Adipocyte (in vitro differentiated cells): Measurements from ENCODE around the gene RARB.

Source experiments
- DNase-seq: peaks from one replicate; pipeline ENCODE4 v3.0.0-alpha.2; 2015; ENCODE audit warnings: low read depth
- H3K27me3 ChIP-seq: replicated peaks from 2 replicates; pipeline ENCODE4 v1.7.0; 2013; ENCODE audit warnings: mild to moderate bottlenecking, low read length, moderate library complexity; ENCODE audit not compliant: control insufficient read depth, insufficient read depth
- H3K36me3 ChIP-seq: 2 replicates; pipeline ENCODE4 v1.7.0; 2013; ENCODE audit warnings: low read length, mild to moderate bottlenecking, moderate library complexity; ENCODE audit not compliant: control insufficient read depth, insufficient read depth, severe bottlenecking
- H3K4me1 ChIP-seq: 2 replicates; pipeline ENCODE4 v1.7.0; 2013; ENCODE audit warnings: mild to moderate bottlenecking, low read length, moderate library complexity; ENCODE audit not compliant: control insufficient read depth, insufficient read depth
- H3K4me3 ChIP-seq: 2 replicates; pipeline ENCODE4 v1.7.0; 2013; ENCODE audit warnings: mild to moderate bottlenecking, low read length, moderate library complexity
- H3K9ac ChIP-seq: 2 replicates; pipeline ENCODE4 v1.7.0; 2013; ENCODE audit warnings: mild to moderate bottlenecking, low read length, moderate library complexity
- H3K9me3 ChIP-seq: 2 replicates; pipeline ENCODE4 v1.7.0; 2013; ENCODE audit warnings: mild to moderate bottlenecking, low read length, moderate library complexity; ENCODE audit not compliant: control insufficient read depth

The RARB gene

DNA sequence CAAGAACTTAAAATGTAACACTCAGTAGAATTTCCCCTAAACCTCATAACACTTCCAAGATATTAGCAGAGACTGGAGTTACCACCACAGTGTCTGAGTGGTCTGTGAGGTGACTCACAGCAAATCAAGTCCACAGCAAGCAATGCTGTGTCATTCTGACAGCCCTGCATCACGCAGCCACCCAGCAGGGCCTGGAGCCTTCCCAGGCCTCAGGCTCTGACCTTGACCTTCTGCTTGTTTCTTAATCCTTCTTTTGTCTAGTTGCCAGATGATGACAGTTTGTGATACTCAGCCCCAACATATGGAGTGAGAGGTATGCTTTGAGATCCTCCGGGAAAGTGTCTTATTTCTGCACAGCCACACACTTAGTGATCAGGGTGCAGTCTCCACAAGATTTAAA lies 154.2 kb downstream of the RARB start:
- H3K27me3 ChIP-seq, result peaks cover 27% of the 10 kb centered on the region
- H3K4me3 ChIP-seq, result no peak overlapping the region
- H3K4me1 ChIP-seq, result peaks cover 4% of the 10 kb centered on the region
- no peaks in the 10 kb centered on the region for H3K36me3 ChIP-seq
- H3K9me3 ChIP-seq, result no peaks in the 10 kb centered on the region
- DNase-seq, result peak; percentile 56
- no peak overlapping the region for H3K9ac ChIP-seq

DNA sequence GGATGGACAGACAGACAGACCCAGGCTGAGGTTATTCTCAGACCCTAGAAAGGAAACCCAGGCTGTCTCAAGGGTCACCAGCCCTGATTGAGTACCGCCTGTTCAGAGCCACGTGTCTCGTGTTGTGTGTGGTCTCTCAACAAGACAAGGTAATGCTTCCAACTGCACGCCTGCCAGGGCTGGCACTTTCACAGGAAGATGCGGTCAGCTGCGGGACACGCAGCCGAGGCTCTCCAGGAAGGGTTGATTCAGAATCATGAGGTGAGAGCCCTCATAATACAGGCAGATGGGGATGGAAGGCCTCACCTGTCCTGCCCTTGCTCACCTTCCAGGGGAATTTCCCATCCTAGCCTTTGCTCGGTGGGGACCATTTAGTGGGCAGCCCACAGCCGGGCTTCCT lies 155.3 kb downstream of the RARB start:
- H3K4me3 ChIP-seq, result no peak overlapping the region
- H3K9ac ChIP-seq, result no peak overlapping the region
- DNase-seq, result no peak
- peaks cover 4% of the 10 kb centered on the region for H3K4me1 ChIP-seq
- peaks cover 22% of the 10 kb centered on the region for H3K27me3 ChIP-seq
- no peaks in the 10 kb centered on the region for H3K36me3 ChIP-seq
- no peaks in the 10 kb centered on the region for H3K9me3 ChIP-seq

DNA sequence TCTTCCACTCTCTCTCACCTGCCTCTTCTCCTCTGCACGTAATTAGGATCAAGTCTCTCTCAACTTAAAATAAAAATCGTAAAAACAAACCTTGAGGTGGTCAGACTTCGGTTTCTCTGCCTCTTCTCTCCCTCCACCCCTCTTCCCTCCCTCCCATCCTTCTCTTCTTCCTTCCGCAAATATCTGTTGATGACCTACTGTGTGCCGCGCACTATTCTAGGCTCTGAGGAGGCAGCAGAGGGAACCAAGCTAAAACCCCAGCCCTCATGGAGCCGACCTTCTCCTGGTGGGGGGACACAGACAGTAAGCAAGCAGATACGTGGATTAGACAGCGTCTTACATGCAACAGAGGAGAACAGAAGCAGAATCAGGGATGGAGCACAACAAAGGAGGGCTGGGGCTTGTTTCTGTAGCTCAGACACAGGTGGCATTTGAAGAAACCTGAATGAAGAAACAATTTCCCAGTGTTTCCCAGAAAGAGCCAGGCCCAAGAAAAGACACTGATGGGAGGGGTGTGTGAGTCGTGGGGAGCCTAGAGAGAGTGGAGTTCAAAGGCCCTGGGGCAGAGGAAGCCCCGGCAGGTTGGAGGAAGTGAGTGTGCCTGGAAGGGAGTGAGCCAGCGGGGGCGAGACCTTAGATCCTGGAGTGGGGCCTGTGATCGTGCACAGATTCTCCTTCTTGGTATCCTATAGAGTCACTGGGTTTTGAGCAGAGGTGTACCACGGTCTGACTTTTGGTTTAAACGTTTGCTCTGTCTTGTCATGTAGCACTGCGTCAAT lies 156.1 kb downstream of the RARB start:
- H3K9ac ChIP-seq, result no peak overlapping the region
- H3K27me3 ChIP-seq, result peaks cover 18% of the 10 kb centered on the region
- peaks cover 4% of the 10 kb centered on the region for H3K4me1 ChIP-seq
- no peaks in the 10 kb centered on the region for H3K9me3 ChIP-seq
- DNase-seq, result no peak
- no peaks in the 10 kb centered on the region for H3K36me3 ChIP-seq
- H3K4me3 ChIP-seq, result no peak overlapping the region

DNA sequence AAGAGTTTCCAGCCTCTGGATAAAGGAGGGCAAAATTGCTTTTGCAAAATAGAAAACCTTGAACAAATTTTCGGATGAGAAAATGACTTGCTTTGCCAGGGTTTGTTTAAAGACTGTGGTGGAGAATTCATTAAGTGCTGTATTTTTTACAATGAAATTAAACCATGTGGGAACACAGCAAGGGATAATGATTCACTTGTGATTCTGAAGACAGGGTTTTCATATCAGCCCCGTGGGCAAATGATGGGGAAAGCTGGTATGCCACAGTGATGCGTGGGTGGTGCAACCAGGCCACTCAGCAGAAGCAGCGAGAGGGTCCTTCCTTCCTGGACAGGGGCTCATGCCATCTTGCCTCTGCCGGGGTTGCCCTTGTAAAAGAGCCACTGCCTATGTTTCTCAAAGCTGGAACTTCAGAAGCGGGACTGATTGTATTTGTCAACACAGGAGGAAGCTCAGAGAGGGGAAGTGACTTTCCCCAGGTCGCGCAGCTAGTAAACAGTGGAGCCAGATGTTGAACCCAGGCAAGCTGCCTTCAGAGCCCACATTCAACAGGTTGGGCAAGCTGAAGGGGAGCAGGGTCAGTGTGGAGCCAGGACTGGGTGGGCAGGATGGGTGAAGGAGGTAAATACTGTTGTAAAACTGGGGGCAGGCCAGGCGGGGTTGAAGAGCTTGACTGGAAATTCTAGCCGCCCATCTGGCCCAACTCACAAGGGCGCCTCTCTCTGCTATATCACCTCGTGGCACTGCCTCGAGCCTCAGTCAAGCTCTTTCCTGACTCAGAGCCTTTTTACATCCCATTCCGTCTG lies 157.5 kb downstream of the RARB start:
- Histone ChIP-seq H3K4me1 (peaks cover 4% of the 10 kb centered on the region), H3K9me3 (no peaks in the 10 kb centered on the region), H3K9ac (no peak overlapping the region), H3K4me3 (no peak overlapping the region), H3K27me3 (peaks cover 13% of the 10 kb centered on the region), H3K36me3 (no peaks in the 10 kb centered on the region)
- DNase-seq, result no peak

DNA sequence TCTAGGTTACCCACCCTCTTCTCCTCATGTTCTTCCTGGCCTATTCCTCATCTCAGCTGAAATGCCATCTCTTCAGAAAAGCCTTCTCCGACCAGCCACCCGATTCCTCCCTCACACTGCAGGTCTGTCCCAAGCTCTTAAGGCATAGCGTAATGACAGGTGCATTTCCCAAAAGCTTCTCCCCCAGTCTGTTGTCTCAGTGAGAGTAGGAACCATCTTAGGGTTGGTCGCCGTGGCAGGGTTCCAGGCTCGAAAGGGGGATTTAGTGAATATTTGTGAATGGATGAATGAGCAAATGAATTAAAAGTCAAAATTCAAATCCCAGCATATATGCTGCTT lies 158.1 kb downstream of the RARB start:
- Histone ChIP-seq H3K9ac (no peak overlapping the region), H3K9me3 (no peaks in the 10 kb centered on the region), H3K4me3 (no peak overlapping the region), H3K27me3 (peaks cover 13% of the 10 kb centered on the region), H3K36me3 (no peaks in the 10 kb centered on the region), H3K4me1 (peaks cover 4% of the 10 kb centered on the region)
- DNase-seq, result no peak

DNA sequence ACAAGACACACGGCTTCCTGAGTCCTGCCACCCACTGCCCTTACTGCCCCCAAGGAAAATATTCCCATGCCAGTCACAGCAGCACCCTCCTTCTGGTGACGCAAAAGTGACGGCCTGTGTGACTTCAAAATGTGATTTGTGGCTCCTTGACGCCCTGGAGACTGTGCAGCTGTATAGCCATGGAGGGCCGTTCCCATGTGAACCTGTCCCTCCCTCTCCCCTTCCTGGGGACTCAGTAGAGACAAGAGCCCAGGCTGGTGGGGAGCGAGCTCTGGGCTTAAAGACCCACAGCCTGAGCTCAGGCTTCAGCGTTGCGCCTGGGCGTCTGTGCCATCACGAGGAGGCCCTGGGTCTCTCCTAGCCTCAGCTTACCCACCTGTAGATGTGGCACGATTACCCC lies 158.5 kb downstream of the RARB start:
- no peak overlapping the region for H3K9ac ChIP-seq
- H3K27me3 ChIP-seq, result peaks cover 13% of the 10 kb centered on the region
- no peaks in the 10 kb centered on the region for H3K9me3 ChIP-seq
- no peaks in the 10 kb centered on the region for H3K36me3 ChIP-seq
- no peak overlapping the region for H3K4me3 ChIP-seq
- H3K4me1 ChIP-seq, result peaks cover 4% of the 10 kb centered on the region
- no peak for DNase-seq

DNA sequence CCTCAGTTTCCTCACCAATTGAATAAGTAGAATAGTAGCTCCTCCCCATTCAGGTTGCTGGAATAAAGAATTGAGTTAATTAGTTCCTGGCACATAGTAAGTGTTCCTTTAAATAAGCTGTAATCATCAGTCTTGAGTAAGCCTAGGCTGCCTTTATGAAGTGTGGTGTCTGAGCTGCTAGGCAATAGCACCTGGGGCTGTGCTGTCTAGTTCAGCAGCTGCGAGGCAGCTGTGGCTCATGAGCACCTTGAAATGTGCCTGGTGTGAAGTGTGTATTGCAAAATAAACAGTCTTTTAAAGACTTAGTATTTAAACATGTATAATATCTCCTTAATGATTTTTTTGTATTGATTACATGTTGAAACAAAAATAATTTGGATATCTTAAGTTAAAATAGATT lies 159.0 kb downstream of the RARB start:
- H3K9me3 ChIP-seq, result no peaks in the 10 kb centered on the region
- H3K27me3 ChIP-seq, result peaks cover 13% of the 10 kb centered on the region
- DNase-seq, result no peak
- H3K9ac ChIP-seq, result no peak overlapping the region
- H3K4me1 ChIP-seq, result peaks cover 3% of the 10 kb centered on the region
- no peaks in the 10 kb centered on the region for H3K36me3 ChIP-seq
- H3K4me3 ChIP-seq, result no peak overlapping the region

DNA sequence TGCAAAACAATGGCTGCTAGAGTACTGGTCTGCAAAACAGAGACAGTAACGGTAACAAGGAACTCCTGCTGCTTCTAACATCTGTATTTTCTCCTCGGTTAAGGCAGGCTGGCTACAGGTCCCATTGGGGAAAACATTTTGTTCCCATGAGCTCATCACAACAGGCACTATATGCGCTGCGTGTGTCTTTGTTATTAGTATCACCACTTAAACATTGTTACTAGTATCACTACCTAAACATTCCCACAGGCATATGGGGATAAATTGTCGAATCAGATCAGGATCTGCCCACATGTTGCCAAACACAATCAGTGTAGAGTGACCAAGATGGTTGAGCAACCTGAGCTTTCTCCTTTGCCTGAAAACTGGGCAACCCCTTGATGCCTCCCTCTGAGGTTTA lies 159.5 kb downstream of the RARB start:
- Histone ChIP-seq H3K36me3 (no peaks in the 10 kb centered on the region), H3K4me1 (peaks cover 7% of the 10 kb centered on the region), H3K27me3 (peaks cover 13% of the 10 kb centered on the region), H3K9me3 (no peaks in the 10 kb centered on the region), H3K4me3 (no peak overlapping the region), H3K9ac (no peak overlapping the region)
- DNase-seq, result no peak

DNA sequence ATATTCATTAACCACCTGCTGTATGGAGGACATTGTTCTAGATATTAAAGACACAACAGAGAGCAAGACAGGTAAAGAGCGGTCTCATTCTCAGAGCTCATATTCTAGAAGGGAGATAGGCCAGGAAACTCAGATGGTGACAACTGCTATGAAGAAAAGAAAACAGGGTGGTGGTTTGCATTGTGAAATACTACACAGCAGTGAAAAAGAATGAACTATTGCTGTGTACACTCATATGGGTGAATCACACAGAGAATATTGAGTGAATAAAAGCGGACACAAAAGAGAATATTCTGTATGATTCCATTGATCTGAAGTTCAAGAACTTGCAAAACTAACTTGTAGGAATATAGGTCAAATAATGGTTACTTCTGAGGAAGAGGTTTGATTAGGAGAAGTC lies 159.9 kb downstream of the RARB start:
- Histone ChIP-seq H3K9me3 (no peaks in the 10 kb centered on the region), H3K4me1 (peaks cover 12% of the 10 kb centered on the region), H3K36me3 (no peaks in the 10 kb centered on the region), H3K27me3 (peaks cover 13% of the 10 kb centered on the region), H3K9ac (no peak overlapping the region), H3K4me3 (no peak overlapping the region)
- no peak for DNase-seq

DNA sequence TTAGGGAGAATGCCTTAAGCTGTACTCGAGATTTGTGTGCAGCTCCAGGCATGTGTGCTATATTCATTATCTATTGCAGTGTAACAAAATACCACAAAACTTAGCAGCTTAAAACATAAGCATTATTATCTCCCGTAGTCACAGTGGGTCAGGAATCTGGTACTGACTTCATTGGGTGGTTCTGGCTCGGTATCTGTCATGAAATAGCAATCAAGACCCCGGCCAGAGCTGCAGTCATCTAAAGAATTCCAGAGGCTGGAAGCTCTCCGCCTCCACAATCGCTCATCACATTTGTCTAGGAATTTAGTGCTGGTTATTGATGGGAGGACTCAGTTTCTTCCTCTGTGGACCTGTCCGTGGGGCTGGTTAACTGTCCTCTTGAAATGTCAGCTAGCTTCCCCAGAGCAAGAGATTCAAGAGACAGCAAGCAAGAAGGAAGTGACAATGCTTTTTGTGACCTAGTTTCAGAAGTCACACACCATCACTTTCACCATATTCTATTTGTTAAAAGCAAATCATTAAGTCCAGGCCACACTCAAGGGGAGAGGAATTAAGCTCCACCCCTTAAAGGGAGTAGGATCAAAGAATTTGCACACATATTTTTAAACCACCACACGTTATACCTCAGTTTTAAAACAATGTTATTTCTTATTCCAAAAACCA lies 160.5 kb downstream of the RARB start:
- Histone ChIP-seq H3K36me3 (no peaks in the 10 kb centered on the region), H3K27me3 (peaks cover 10% of the 10 kb centered on the region), H3K4me1 (peaks cover 13% of the 10 kb centered on the region), H3K9ac (no peak overlapping the region), H3K4me3 (no peak overlapping the region), H3K9me3 (no peaks in the 10 kb centered on the region)
- DNase-seq, result no peak

DNA sequence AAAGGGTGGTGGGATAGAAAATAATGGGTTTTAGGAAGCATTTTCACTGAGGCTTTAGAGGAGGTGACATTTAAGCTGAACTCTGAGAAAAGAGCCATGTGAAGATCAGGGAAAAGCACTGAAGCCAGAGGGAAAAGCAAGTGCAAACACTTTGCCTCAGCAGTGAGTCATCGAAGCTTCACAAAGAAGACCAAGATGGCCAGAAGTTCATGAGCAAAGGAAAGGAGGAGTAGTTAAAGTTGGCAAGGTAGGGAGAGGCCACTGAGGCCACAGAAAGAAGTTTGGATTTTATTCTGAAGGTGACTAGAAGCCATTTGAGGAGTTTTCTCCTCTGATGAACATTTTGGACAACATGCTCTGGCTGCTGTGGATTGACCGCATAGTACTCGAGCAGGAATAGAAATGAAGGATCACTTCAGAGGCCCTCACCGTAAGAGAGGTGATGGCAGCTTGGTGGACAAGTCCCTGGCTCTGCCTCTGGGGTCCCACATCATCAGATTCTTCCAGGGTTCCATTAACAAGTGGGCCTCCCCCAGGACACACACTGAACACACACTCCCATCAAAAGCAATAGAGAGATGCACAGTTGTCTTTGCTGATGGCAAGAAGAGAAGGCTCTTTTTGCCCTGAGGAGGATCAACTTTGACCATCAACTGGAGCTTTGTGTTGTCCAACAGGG lies 161.2 kb downstream of the RARB start:
- Histone ChIP-seq H3K4me3 (no peak overlapping the region), H3K27me3 (peaks cover 5% of the 10 kb centered on the region), H3K36me3 (no peaks in the 10 kb centered on the region), H3K9ac (no peak overlapping the region), H3K9me3 (no peaks in the 10 kb centered on the region), H3K4me1 (peaks cover 13% of the 10 kb centered on the region)
- no peak for DNase-seq
